ENCODE measurements around the gene IL17REL. TPM values are rescaled to one million over a fixed set of nuclear protein-coding genes. Genes with fewer than 3 reads are reported as not detected.
A peak's percentile ranks its signal among the peaks of the same experiment; 100 is the strongest.

The IL17REL gene
- total and polyA plus RNA-seq, 2 of the 13 experiments (the other 11 are each of a cell fraction or from before 2014, with no cell fraction given) = not detected

GRCh38 chr22:49961005-49961600, 51.5 kb downstream of the IL17REL start:
- no CpG with 5 or more reads among the region's 84 CpGs for WGBS (ENCODE audit: low lambda C conversion rate)
- peaks cover 37% of the 10 kb centered on the region for H4K20me1 ChIP-seq (ENCODE audit: insufficient read depth, low read length)
- H3K4me1 ChIP-seq (ENCODE audit: insufficient read depth, low read length) = peaks cover 75% of the 10 kb centered on the region
- H3K79me2 ChIP-seq (ENCODE audit: insufficient read depth, low read length) = peaks cover 36% of the 10 kb centered on the region
- DNase-seq (ENCODE audit: low spot score) = no peak
- FAIRE-seq = no peak
- peak overlapping the region; percentile 64 for H3K27ac ChIP-seq (ENCODE audit: extremely low read length, insufficient read depth, low read length)
- intact Hi-C loops (cut with micrococcal nuclease; ENCODE audit: unreplicated experiment) (no loop called here), in situ Hi-C loops (cut with HindIII; ENCODE audit: extremely low pct_ligation_motif_present, low pct_unique_long_range_greater_than_20kb) (no loop called here)
- TSS peak; percentile 39 for BruUV-seq (replicated peaks)
- CTCF ChIA-PET (ENCODE audit: low intra/inter-chr PET ratio, low total read pairs) = no interaction called here
- no peaks in the 10 kb centered on the region; a peak in 1 of 5 replicates for H3K27me3 ChIP-seq (ENCODE audit: control insufficient read depth in 1 of 2, insufficient read depth in 2 of 2, low read length in 2 of 2)
- no peak for ATAC-seq
- H3K9me3 ChIP-seq (ENCODE audit: low read length) = no peaks in the 10 kb centered on the region
- no peak overlapping the region for H2AFZ ChIP-seq (ENCODE audit: low read length)
- peaks cover 9 to 23% of the 10 kb centered on the region in 2 experiments for H3K36me3 ChIP-seq (replicated peaks in 1 of 2; ENCODE audit: control insufficient read depth in 1 of 2, insufficient read depth in 2 of 2, low read length in 2 of 2)
- H3K9ac ChIP-seq (ENCODE audit: insufficient read depth, low read depth, low read length) = peak overlapping the region; percentile 93
- H3K4me2 ChIP-seq (ENCODE audit: low read depth, low read length) = peak overlapping the region; percentile 67
- peak overlapping the region; percentile 97 to 99 (median 97) for H3K4me3 ChIP-seq (replicated peaks in 1 of 3; ENCODE audit: insufficient read depth in 1 of 3, low read depth in 2 of 3, low read length in 3 of 3)
- POLR2A ChIA-PET = interaction anchor here (2.3 to 18.6 kb wide), 8 partner anchors 3 to 30 kb away, joined by 19 to 722 read pairs (median 41); partner anchors contain the start of gene PIM3
- TF ChIP-seq ZNF414 (CRISPR knock-in tag; IDR thresholded peaks at IDR 0.05) (no peak), ZNF792 (CRISPR knock-in tag; IDR thresholded peaks at IDR 0.05) (no peak), YEATS4 (CRISPR knock-in tag; IDR thresholded peaks at IDR 0.05; ENCODE audit: borderline replicate concordance) (0 out of 2 replicates have a peak, but pooled peaks have one; percentile 12), ZBTB39 (CRISPR knock-in tag; IDR thresholded peaks at IDR 0.05) (no peak), SRF (IDR thresholded peaks at IDR 0.05; ENCODE audit: low read depth, low read length) (no peak), FOXP4 (CRISPR knock-in tag; IDR thresholded peaks at IDR 0.05) (0 out of 2 replicates have a peak, but pooled peaks have one; percentile 3), CBX1 (IDR thresholded peaks at IDR 0.05; ENCODE audit: low read depth) (peak; percentile 2), ZBTB42 (CRISPR knock-in tag; IDR thresholded peaks at IDR 0.05) (no peak), CSRNP1 (CRISPR knock-in tag; IDR thresholded peaks at IDR 0.05) (no peak), ZBTB34 (CRISPR knock-in tag; IDR thresholded peaks at IDR 0.05) (no peak), NRL (CRISPR knock-in tag; IDR thresholded peaks at IDR 0.05; ENCODE audit: borderline replicate concordance) (no peak), TRAFD1 (CRISPR knock-in tag; IDR thresholded peaks at IDR 0.05; ENCODE audit: borderline replicate concordance) (no peak)

Measured in HepG2 (cell line).